Measurements from ENCODE around the gene FBXO44.

DNA sequence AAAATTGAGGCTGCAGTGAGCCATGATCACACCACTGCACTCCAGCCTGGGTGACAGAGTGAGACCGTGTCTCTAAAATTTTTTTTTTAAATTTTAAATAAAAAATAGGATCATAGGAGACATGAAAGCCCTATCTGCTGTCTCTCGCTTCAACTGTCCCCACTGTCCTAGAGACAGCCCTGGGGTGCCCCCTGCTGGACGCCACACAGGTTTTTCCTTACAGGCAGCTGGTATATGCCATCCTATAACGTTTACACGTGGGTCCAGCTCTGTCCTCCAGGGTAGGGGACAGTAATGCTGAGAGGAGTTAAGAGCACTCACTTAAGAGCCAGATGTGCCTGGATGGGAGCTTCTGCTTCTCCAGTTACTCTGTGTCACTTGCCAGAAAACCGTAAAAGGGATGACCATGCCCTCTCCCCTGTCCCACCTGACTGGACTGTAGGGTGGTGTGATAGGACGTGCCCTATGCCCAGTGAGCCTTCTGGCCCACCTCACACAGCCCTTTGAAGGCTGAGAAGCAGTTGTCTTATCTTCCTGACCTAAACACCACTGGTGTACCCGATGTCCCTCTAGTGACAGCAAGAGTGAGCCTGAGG, 8.9 kb upstream of the FBXO44 start:
- TF ChIP-seq, protein P1, sequence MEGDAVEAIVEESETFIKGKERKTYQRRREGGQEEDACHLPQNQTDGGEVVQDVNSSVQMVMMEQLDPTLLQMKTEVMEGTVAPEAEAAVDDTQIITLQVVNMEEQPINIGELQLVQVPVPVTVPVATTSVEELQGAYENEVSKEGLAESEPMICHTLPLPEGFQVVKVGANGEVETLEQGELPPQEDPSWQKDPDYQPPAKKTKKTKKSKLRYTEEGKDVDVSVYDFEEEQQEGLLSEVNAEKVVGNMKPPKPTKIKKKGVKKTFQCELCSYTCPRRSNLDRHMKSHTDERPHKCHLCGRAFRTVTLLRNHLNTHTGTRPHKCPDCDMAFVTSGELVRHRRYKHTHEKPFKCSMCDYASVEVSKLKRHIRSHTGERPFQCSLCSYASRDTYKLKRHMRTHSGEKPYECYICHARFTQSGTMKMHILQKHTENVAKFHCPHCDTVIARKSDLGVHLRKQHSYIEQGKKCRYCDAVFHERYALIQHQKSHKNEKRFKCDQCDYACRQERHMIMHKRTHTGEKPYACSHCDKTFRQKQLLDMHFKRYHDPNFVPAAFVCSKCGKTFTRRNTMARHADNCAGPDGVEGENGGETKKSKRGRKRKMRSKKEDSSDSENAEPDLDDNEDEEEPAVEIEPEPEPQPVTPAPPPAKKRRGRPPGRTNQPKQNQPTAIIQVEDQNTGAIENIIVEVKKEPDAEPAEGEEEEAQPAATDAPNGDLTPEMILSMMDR (IDR thresholded peaks at IDR 0.05), result peak; percentile 36 to 75 (median 64)
- TF ChIP-seq POLR2A (IDR thresholded peaks at IDR 0.05), result no peak
